Measurements from ENCODE around the gene TMEM163. TPM values are rescaled to one million over a fixed set of nuclear protein-coding genes. Genes with fewer than 3 reads are reported as not detected.

TMEM163 gene
- total and polyA plus RNA-seq, 2 of the 13 experiments (the other 11 are each of a cell fraction or from before 2014, with no cell fraction given) = 0.05 TPM; not detected in 1

DNA sequence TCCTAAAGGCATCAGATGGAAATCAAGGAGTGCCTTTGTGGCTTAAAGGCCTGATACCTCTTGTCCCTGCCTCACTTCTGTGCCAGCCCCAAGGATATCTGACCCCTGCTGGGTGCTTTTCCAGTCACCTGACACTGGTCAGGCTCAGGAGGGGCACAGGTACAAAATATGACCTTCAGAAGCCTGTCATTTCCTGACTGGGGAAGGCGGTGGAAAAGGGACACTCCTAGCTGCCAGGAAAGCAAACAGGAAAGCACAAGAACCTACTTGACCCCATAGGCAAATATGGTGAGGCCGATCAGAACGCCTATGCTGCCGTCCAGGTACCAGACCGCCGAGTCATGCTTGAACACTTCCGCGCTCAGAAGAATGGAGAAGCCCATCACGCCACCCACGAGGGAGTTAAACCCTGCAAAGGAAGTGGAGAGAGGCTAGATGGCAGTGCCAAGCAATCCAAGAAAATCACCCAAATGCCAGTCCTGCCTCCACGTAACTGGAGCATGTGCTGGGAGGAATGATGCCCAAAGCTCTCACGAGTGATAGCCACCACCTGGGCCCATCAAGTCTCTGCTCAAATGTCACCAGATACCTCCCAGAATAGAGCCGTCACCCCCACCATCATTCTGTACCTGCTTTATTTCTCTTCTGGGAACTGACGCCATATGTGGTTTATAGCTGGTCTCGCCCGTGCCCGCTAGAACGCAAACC is 260.9 kb downstream of the TMEM163 start (continued):
- no peak for TF ChIP-seq ZNF775 (CRISPR knock-in tag; IDR thresholded peaks at IDR 0.05; ENCODE audit: borderline replicate concordance)
- TF ChIP-seq MED13 (CRISPR knock-in tag; IDR thresholded peaks at IDR 0.05) = peak; percentile 35; the same call in 1 of the 2 replicates
- TF ChIP-seq ZNF782 (CRISPR knock-in tag; IDR thresholded peaks at IDR 0.05; ENCODE audit: borderline replicate concordance) = no peak
- TF ChIP-seq, protein P1, sequence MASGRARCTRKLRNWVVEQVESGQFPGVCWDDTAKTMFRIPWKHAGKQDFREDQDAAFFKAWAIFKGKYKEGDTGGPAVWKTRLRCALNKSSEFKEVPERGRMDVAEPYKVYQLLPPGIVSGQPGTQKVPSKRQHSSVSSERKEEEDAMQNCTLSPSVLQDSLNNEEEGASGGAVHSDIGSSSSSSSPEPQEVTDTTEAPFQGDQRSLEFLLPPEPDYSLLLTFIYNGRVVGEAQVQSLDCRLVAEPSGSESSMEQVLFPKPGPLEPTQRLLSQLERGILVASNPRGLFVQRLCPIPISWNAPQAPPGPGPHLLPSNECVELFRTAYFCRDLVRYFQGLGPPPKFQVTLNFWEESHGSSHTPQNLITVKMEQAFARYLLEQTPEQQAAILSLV (CRISPR knock-in tag; IDR thresholded peaks at IDR 0.05; ENCODE audit: borderline replicate concordance) = peak; percentile 13; the same call in 1 of the 2 replicates
- no peak for TF ChIP-seq ZNF678 (CRISPR knock-in tag; IDR thresholded peaks at IDR 0.05)
- TF ChIP-seq KDM5B (CRISPR knock-in tag; IDR thresholded peaks at IDR 0.05; ENCODE audit: borderline replicate concordance) = peak; percentile 36; the same call in 1 of the 2 replicates
- no peak for TF ChIP-seq MTF2 (CRISPR knock-in tag; IDR thresholded peaks at IDR 0.05; ENCODE audit: borderline replicate concordance)
- TF ChIP-seq ZKSCAN8 (CRISPR knock-in tag; IDR thresholded peaks at IDR 0.05; ENCODE audit: borderline replicate concordance) = 0 out of 2 replicates have a peak, but pooled peaks have one; percentile 45
- TF ChIP-seq NCOA2 (CRISPR knock-in tag; IDR thresholded peaks at IDR 0.05) = peak; percentile 83
- no peak for TF ChIP-seq ZNF589 (CRISPR knock-in tag; conservative IDR thresholded peaks at IDR 0.05)
- no peak for TF ChIP-seq SOX13 (IDR thresholded peaks at IDR 0.05)
- TF ChIP-seq SOX13 (CRISPR knock-in tag; conservative IDR thresholded peaks at IDR 0.05 in 1 of 2, IDR thresholded peaks at IDR 0.05 in 1 of 2) = peak in 1 of 2 experiments; percentile 50; a peak in 1 of 4 replicates
- TF ChIP-seq, protein P2, sequence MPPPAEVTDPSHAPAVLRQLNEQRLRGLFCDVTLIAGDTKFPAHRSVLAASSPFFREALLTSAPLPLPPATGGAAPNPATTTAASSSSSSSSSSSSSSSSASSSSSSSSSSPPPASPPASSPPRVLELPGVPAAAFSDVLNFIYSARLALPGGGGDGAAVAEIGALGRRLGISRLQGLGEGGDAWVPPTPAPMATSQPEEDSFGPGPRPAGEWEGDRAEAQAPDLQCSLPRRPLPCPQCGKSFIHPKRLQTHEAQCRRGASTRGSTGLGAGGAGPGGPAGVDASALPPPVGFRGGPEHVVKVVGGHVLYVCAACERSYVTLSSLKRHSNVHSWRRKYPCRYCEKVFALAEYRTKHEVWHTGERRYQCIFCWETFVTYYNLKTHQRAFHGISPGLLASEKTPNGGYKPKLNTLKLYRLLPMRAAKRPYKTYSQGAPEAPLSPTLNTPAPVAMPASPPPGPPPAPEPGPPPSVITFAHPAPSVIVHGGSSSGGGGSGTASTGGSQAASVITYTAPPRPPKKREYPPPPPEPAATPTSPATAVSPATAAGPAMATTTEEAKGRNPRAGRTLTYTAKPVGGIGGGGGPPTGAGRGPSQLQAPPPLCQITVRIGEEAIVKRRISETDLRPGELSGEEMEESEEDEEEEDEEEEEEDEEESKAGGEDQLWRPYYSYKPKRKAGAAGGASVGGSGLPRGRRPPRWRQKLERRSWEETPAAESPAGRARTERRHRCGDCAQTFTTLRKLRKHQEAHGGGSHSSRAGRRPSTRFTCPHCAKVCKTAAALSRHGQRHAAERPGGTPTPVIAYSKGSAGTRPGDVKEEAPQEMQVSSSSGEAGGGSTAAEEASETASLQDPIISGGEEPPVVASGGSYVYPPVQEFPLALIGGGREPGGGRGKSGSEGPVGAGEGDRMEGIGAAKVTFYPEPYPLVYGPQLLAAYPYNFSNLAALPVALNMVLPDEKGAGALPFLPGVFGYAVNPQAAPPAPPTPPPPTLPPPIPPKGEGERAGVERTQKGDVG (CRISPR knock-in tag; IDR thresholded peaks at IDR 0.05; ENCODE audit: borderline replicate concordance) = peak; percentile 82; the same call in 1 of the 2 replicates
- TF ChIP-seq ZNF446 (CRISPR knock-in tag; IDR thresholded peaks at IDR 0.05) = no peak
- peak; percentile 67 for TF ChIP-seq NR2F6 (IDR thresholded peaks at IDR 0.05)
- peak; percentile 83 for TF ChIP-seq NR2F6 (CRISPR knock-in tag; IDR thresholded peaks at IDR 0.05)
- peak; percentile 15; the same call in 1 of the 2 replicates for TF ChIP-seq ZMYM3 (CRISPR knock-in tag; IDR thresholded peaks at IDR 0.05)
- no peak for TF ChIP-seq ZNF720 (CRISPR knock-in tag; IDR thresholded peaks at IDR 0.05)
- no peak for TF ChIP-seq CENPX (CRISPR knock-in tag; IDR thresholded peaks at IDR 0.05)
- TF ChIP-seq, protein P3, sequence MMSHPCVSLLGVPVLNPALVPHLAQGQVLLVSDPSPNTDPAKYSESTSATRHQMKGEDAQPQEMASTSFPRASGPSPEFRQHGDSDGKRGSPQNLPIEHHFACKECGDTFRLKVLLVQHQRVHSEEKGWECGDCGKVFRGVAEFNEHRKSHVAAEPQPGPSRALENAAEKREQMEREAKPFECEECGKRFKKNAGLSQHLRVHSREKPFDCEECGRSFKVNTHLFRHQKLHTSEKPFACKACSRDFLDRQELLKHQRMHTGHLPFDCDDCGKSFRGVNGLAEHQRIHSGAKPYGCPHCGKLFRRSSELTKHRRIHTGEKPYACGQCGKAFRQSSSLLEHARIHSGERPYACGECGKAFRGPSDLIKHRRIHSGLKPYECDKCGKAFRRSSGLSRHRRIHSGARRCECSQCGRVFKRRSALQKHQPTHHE (CRISPR knock-in tag; IDR thresholded peaks at IDR 0.05; ENCODE audit: borderline replicate concordance) = no peak
- TF ChIP-seq SP1 (IDR thresholded peaks at IDR 0.05) = no peak
- TF ChIP-seq SP1 (CRISPR knock-in tag; IDR thresholded peaks at IDR 0.05) = no peak
- no peak for TF ChIP-seq NFRKB (IDR thresholded peaks at IDR 0.05)
- TF ChIP-seq, protein P4, sequence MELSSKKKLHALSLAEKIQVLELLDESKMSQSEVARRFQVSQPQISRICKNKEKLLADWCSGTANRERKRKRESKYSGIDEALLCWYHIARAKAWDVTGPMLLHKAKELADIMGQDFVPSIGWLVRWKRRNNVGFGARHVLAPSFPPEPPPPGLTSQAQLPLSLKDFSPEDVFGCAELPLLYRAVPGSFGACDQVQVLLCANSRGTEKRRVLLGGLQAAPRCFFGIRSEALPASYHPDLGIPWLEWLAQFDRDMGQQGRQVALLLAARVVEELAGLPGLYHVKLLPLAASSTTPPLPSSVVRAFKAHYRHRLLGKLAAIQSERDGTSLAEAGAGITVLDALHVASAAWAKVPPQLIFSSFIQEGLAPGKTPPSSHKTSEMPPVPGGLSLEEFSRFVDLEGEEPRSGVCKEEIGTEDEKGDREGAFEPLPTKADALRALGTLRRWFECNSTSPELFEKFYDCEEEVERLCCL (CRISPR knock-in tag; IDR thresholded peaks at IDR 0.05; ENCODE audit: borderline replicate concordance) = no peak
- TF ChIP-seq HOXA5 (CRISPR knock-in tag; IDR thresholded peaks at IDR 0.05) = no peak

Measured in HepG2 (cell line).